ENCODE results near the gene CARHSP1. TPM values are rescaled to one million over a fixed set of nuclear protein-coding genes. Genes with fewer than 3 reads are reported as not detected.

CARHSP1 gene
- total and polyA plus RNA-seq, 4 experiments from 2014 or later: 33.2 to 57.2 (median 41.3) TPM

DNA sequence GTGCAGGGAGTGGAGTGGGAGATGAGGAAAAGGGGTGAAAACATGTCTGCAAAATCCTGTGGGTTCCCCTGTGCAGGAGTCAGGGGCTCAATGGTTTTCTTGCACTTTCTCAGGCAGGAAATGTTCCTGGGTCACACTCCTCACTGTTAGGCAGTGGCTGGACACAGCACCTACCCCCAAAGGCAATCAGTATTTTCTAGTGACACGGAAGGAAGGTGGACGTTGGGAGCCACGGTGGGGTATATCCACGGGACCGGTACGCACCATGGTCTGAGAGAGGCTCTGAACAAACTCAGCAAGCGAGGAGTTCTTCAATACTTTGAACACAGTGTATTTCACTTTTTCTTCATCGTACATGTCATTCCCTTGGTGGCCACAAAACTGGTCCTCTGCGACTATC, 34.2 kb upstream of the CARHSP1 start:
- Mint-ChIP-seq H3K27ac (peak overlapping the region in 1 of 7 donors; percentile 40), H3K4me1 (peaks cover 0 to 5% (median 2%) of the 10 kb centered on the region in 4 donors), H3K9me3 (no peaks in the 10 kb centered on the region), H3K27me3 (no peaks in the 10 kb centered on the region), H3K36me3 (peaks cover 80 to 87% of the 10 kb centered on the region in 2 donors), H3K4me3 (no peak overlapping the region)
- ChIA-PET CTCF (ENCODE audit: partially characterized antibody) (no interaction called here), POLR2A (ENCODE audit: partially characterized antibody) (no interaction called here)
- H3K27ac ChIP-seq (ENCODE audit: low read depth, low read length): no peak overlapping the region
- H3K9me3 ChIP-seq (ENCODE audit: control insufficient read depth in 1 of 2, low read length in 2 of 2): no peaks in the 10 kb centered on the region
- no peak for DNase-seq
- intact Hi-C loops (cut with micrococcal nuclease): no loop called here
- H3K4me1 ChIP-seq (ENCODE audit: insufficient read depth, low read length): no peaks in the 10 kb centered on the region
- H3K27me3 ChIP-seq (ENCODE audit: insufficient read depth, low read length): no peaks in the 10 kb centered on the region
- H3K4me3 ChIP-seq (ENCODE audit: low read length in 2 of 2): no peak overlapping the region
- H3K36me3 ChIP-seq (ENCODE audit: insufficient read depth, low read length): peaks cover 91% of the 10 kb centered on the region

DNA sequence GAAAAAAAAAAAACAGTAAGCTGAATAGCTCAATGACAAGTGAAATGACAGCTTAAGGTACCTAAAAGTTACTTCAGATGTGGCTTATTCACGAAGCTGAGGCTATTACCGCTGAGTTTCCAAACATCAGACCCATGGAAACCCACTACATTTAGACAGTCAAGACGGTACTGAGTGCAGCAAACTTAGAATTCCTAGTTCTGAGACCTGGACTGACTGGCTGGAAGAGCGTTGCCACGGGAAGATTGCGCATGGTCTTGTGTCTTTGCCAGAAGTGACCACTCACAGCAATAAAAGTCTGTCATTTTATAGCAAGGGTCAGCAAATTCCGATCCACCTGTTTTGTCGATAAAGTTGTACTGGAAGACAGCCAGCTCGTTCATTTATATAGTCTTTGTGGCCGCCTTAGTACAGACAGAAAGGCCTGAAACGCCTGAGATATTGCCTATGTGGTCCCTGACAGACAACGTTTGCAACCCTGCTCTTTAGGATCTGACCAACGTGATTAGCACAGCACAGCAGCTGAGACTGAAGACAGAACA, 32.6 kb upstream of the CARHSP1 start:
- no peaks in the 10 kb centered on the region for H3K4me1 ChIP-seq (ENCODE audit: insufficient read depth, low read length)
- Mint-ChIP-seq H3K4me3 (no peak overlapping the region), H3K27me3 (no peaks in the 10 kb centered on the region), H3K36me3 (peaks cover 77 to 88% of the 10 kb centered on the region in 2 donors), H3K27ac (no peak overlapping the region), H3K9me3 (no peaks in the 10 kb centered on the region), H3K4me1 (peaks cover 0 to 5% (median 2%) of the 10 kb centered on the region in 4 donors)
- H3K36me3 ChIP-seq (ENCODE audit: insufficient read depth, low read length): peaks cover 91% of the 10 kb centered on the region
- intact Hi-C loops (cut with micrococcal nuclease): no loop called here
- no peaks in the 10 kb centered on the region for H3K9me3 ChIP-seq (ENCODE audit: control insufficient read depth in 1 of 2, low read length in 2 of 2)
- H3K27ac ChIP-seq (ENCODE audit: low read depth, low read length): no peak overlapping the region
- ChIA-PET CTCF (ENCODE audit: partially characterized antibody) (interaction anchor here (1.1 to 2.2 kb wide), 6 partner anchors 10 to 108 kb away, joined by 3 to 12 read pairs (median 4); no protein-coding TSS in a partner anchor), POLR2A (ENCODE audit: partially characterized antibody) (interaction anchor here (1.1 to 1.6 kb wide), 2 partner anchors 14 to 191 kb away, joined by 3 to 4 read pairs; no protein-coding TSS in a partner anchor)
- H3K27me3 ChIP-seq (ENCODE audit: insufficient read depth, low read length): no peaks in the 10 kb centered on the region
- DNase-seq: no peak
- H3K4me3 ChIP-seq (ENCODE audit: low read length in 2 of 2): no peak overlapping the region

DNA sequence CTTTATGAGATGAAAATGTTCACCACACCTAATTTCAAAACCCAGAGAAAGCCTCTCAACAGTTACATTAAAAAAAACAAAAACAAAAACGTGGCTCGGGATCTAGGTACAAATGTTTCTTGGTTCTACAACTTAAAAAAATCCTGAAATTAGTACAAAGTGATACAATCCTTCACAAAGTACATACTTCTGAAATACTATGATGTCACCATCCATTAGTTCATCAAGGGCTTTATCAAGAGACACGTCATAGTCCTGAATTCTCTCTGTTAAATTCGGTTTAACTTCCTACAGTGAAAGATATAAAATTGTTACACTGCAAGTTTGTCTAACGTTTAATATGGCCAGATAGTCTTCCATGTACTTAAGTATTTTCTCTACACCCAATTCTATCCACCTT, 31.5 kb upstream of the CARHSP1 start:
- POLR2A ChIA-PET (ENCODE audit: partially characterized antibody): interaction anchor here (1.1 to 1.6 kb wide), 2 partner anchors 13 to 192 kb away, joined by 3 to 4 read pairs; no protein-coding TSS in a partner anchor
- Histone ChIP-seq H3K27me3 (ENCODE audit: insufficient read depth, low read length) (no peaks in the 10 kb centered on the region), H3K27ac (ENCODE audit: low read depth, low read length) (no peak overlapping the region), H3K4me1 (ENCODE audit: insufficient read depth, low read length) (no peaks in the 10 kb centered on the region), H3K4me3 (ENCODE audit: low read length in 2 of 2) (no peak overlapping the region), H3K36me3 (ENCODE audit: insufficient read depth, low read length) (peaks cover 89% of the 10 kb centered on the region), H3K9me3 (ENCODE audit: control insufficient read depth in 1 of 2, low read length in 2 of 2) (no peaks in the 10 kb centered on the region)
- CTCF ChIA-PET (ENCODE audit: partially characterized antibody): interaction anchor here (1.1 to 2.2 kb wide), 5 partner anchors 9 to 109 kb away, joined by 3 to 12 read pairs (median 4); no protein-coding TSS in a partner anchor
- Mint-ChIP-seq H3K27me3 (no peaks in the 10 kb centered on the region), H3K4me1 (peaks cover 0 to 3% (median 0%) of the 10 kb centered on the region in 4 donors), H3K9me3 (no peaks in the 10 kb centered on the region), H3K36me3 (peaks cover 71 to 86% of the 10 kb centered on the region in 2 donors), H3K4me3 (no peak overlapping the region), H3K27ac (peak overlapping the region in 2 of 7 donors; percentile 16 to 29)
- no peak for DNase-seq
- intact Hi-C loops (cut with micrococcal nuclease): no loop called here

DNA sequence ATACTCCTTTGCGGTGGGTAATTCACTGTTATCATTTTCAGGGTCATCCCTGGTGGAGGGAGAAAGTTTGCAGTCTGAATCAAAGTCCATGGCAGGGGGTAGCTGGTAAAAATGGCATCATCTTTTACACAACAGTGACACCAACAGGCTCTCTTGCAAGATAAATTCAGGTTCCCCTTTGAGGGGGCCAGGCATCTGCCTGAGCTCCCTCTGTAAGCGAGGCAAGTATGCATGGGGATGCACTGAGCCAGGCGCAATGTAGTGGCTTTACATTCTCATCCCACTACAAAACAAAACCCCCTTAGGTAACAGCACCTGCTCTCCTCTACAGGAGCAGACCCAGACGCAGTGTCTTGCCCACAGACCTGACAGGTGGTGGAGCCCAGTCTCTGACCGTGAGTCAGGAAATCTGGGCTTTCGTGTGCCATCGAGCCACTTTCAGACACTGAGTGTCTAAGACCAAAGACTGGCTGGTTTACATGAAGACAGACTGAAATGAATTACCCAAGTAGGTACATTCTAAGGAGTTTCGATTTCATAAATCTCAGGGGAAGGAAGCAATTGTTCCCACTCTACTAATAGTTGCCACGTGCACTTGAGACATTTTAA, 31.0 kb upstream of the CARHSP1 start:
- Histone ChIP-seq H3K4me3 (ENCODE audit: low read length in 2 of 2) (no peak overlapping the region), H3K4me1 (ENCODE audit: insufficient read depth, low read length) (no peaks in the 10 kb centered on the region), H3K27ac (ENCODE audit: low read depth, low read length) (no peak overlapping the region), H3K36me3 (ENCODE audit: insufficient read depth, low read length) (peaks cover 89% of the 10 kb centered on the region), H3K27me3 (ENCODE audit: insufficient read depth, low read length) (no peaks in the 10 kb centered on the region), H3K9me3 (ENCODE audit: control insufficient read depth in 1 of 2, low read length in 2 of 2) (no peaks in the 10 kb centered on the region)
- no peaks in the 10 kb centered on the region for H3K9me3 Mint-ChIP-seq
- no peaks in the 10 kb centered on the region for H3K27me3 Mint-ChIP-seq
- no peak for DNase-seq
- peak overlapping the region in 4 of 7 donors; percentile 16 to 52 (median 24) for H3K27ac Mint-ChIP-seq
- CTCF ChIA-PET (ENCODE audit: partially characterized antibody): interaction anchor here (1.3 to 2.2 kb wide), 3 partner anchors 19 to 109 kb away, joined by 4 to 12 read pairs (median 6); no protein-coding TSS in a partner anchor
- H3K4me1 Mint-ChIP-seq: no peaks in the 10 kb centered on the region
- intact Hi-C loops (cut with micrococcal nuclease): no loop called here
- no peak overlapping the region for H3K4me3 Mint-ChIP-seq
- POLR2A ChIA-PET (ENCODE audit: partially characterized antibody): interaction anchor here (1.1 to 1.6 kb wide), 2 partner anchors 12 to 193 kb away, joined by 3 to 4 read pairs; no protein-coding TSS in a partner anchor
- H3K36me3 Mint-ChIP-seq: peaks cover 72 to 86% of the 10 kb centered on the region in 2 donors

DNA sequence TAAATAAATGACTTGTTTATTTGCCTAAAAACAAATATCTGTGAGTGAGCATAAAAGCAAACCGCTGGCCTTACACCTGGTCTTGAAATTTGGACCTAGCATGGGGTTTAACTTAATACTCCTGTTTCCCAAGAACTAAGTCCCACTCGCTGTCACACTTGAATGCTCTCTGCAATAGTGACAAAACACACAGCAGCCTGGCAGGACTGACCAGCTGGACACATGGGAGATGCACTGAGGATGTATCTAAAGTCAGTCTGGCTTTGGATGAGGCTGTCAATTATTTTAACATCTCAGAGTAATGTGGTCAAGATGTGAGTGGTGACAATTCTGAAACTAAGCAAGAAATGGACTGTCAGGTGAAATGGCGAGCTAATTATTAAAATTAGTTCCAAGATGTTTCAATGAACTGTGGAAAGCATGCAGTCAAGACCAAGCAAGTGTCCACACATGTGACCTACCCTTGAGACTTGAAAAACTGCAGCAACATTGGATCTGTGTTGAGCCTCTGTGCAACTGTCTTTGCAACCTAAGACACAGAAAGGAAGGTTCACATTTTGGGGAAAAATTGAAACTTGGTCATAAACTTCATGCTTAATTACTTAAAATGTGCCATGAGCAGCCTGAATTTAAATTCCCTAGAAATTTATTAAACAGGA, 30.0 kb upstream of the CARHSP1 start:
- no peak overlapping the region for H3K27ac ChIP-seq (ENCODE audit: low read depth, low read length)
- no peak overlapping the region for H3K4me3 Mint-ChIP-seq
- no peaks in the 10 kb centered on the region for H3K9me3 ChIP-seq (ENCODE audit: control insufficient read depth in 1 of 2, low read length in 2 of 2)
- intact Hi-C loops (cut with micrococcal nuclease): no loop called here
- H3K4me1 ChIP-seq (ENCODE audit: insufficient read depth, low read length): no peaks in the 10 kb centered on the region
- no peaks in the 10 kb centered on the region for H3K27me3 Mint-ChIP-seq
- H3K27me3 ChIP-seq (ENCODE audit: insufficient read depth, low read length): no peaks in the 10 kb centered on the region
- no peaks in the 10 kb centered on the region for H3K4me1 Mint-ChIP-seq
- POLR2A ChIA-PET (ENCODE audit: partially characterized antibody): no interaction called here
- no peak overlapping the region for H3K4me3 ChIP-seq (ENCODE audit: low read length in 2 of 2)
- CTCF ChIA-PET (ENCODE audit: partially characterized antibody): interaction anchor here (1.1 to 2.4 kb wide), 5 partner anchors 15 to 238 kb away, joined by 3 to 7 read pairs (median 5); no protein-coding TSS in a partner anchor
- H3K27ac Mint-ChIP-seq: peak overlapping the region in 2 of 7 donors; percentile 8 to 41
- DNase-seq: no peak
- H3K36me3 ChIP-seq (ENCODE audit: insufficient read depth, low read length): peaks cover 91% of the 10 kb centered on the region
- H3K36me3 Mint-ChIP-seq: peaks cover 69 to 90% of the 10 kb centered on the region in 2 donors
- no peaks in the 10 kb centered on the region for H3K9me3 Mint-ChIP-seq

DNA sequence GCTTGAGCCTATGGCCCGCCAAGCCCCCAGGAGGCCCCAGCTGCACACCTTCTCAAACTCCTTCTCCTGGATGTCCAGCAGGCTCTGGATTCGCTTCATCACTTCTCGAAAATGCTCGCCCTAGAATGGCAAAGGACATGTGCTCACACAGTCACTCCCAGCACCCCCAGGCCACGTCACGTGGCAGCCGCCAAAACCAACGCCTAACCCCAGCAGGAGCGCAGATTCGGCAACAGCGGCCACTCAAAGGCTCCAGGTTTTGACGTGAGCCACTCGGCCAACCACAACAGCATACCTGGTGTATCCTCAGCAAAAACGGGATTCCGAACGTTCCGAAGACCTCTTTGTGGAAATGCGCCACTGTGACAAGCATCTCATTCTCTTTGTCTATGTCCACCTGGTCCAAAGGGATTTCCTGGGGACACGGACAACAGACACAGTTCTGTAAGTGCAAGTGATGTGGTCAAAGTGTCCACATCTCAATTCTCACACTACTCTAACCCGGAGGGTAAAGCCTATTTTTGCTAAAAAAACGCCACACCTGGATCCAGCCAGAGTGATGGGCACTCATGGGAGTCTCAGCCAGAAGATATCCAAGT, 26.0 kb upstream of the CARHSP1 start:
- H3K4me3 Mint-ChIP-seq: no peak overlapping the region
- no peaks in the 10 kb centered on the region for H3K9me3 Mint-ChIP-seq
- H3K4me1 Mint-ChIP-seq: peaks cover 7 to 21% (median 11%) of the 10 kb centered on the region in 4 donors
- intact Hi-C loops (cut with micrococcal nuclease): loop anchor here (5.0 kb wide), 1 partner anchor 42 kb away; no protein-coding TSS in a partner anchor
- peaks cover 67% of the 10 kb centered on the region for H3K36me3 ChIP-seq (ENCODE audit: insufficient read depth, low read length)
- no peaks in the 10 kb centered on the region for H3K27me3 Mint-ChIP-seq
- no peak for DNase-seq
- no peak overlapping the region for H3K27ac ChIP-seq (ENCODE audit: low read depth, low read length)
- peaks cover 49 to 90% of the 10 kb centered on the region in 2 donors for H3K36me3 Mint-ChIP-seq
- POLR2A ChIA-PET (ENCODE audit: partially characterized antibody): no interaction called here
- CTCF ChIA-PET (ENCODE audit: partially characterized antibody): interaction anchor here (0.7 to 1.1 kb wide), 3 partner anchors 75 to 245 kb away, joined by 3 read pairs; no protein-coding TSS in a partner anchor
- H3K27me3 ChIP-seq (ENCODE audit: insufficient read depth, low read length): no peaks in the 10 kb centered on the region
- no peaks in the 10 kb centered on the region for H3K9me3 ChIP-seq (ENCODE audit: control insufficient read depth in 1 of 2, low read length in 2 of 2)
- peaks cover 14% of the 10 kb centered on the region for H3K4me1 ChIP-seq (ENCODE audit: insufficient read depth, low read length)
- H3K27ac Mint-ChIP-seq: peak overlapping the region in 2 of 7 donors; percentile 57 to 76
- no peak overlapping the region for H3K4me3 ChIP-seq (ENCODE audit: low read length in 2 of 2)
